Endothelial cell of umbilical vein (primary cell): Measurements from ENCODE around the gene OPRL1. TPM values are rescaled to one million over a fixed set of nuclear protein-coding genes. Genes with fewer than 3 reads are reported as not detected.

Experiments
- BruUV-seq: library from RNA; stranded (reverse); fragments of 400-500 nt; replicated peaks from 2 replicates; lab custom pipeline; 2021; lab: Mats Ljungman, UMichigan
- CTCF ChIA-PET: fragments of 300-600, 350-600 bp; sonication (Branson Sonifier 250); formaldehyde crosslinking; loops from one replicate; lab custom pipeline; 2021; ENCODE audit warnings: antibody characterized with exemption, inconsistent platforms; lab: Charles Lee
- POLR2A ChIA-PET: fragments of 300-600, 350-600 bp; sonication (Branson Sonifier 250); formaldehyde crosslinking; loops from one replicate; lab custom pipeline; 2021; ENCODE audit warnings: antibody characterized with exemption, inconsistent platforms; lab: Charles Lee
- DNase-seq: peaks from one replicate; pipeline ENCODE4 v3.0.0-alpha.2; 2011; ENCODE audit warnings: low read depth, low spot score
- FAIRE-seq: peaks from 2 replicates; lab custom pipeline; 2011; peaks lifted over from hg19 to GRCh38; lab: Jason Lieb, UNC
- H2AFZ ChIP-seq: 2 replicates; pipeline ENCODE4 v1.6.0; 2012; ENCODE audit warnings: low read depth, low read length, control low read depth, inconsistent platforms
- H3K27ac ChIP-seq: 2 replicates; pipeline ENCODE4 v1.5.1; 2011; ENCODE audit warnings: low read depth, mild to moderate bottlenecking, control low read depth, low read length, moderate library complexity; ENCODE audit not compliant: insufficient read depth
- H3K27me3 ChIP-seq, 2 experiments: 2 replicates each; pipeline versions ENCODE4 v1.6.0 to v1.6.1; 2011; ENCODE audit warnings: low read length in 2 of 2, mixed read lengths in 1 of 2; ENCODE audit not compliant: control insufficient read depth in 2 of 2, insufficient read depth in 2 of 2
- H3K36me3 ChIP-seq, 2 experiments: 2 replicates in 1 of 2; 3 replicates in 1 of 2; pipeline ENCODE4 v1.5.1; 2011; ENCODE audit warnings: low read length in 2 of 2, mild to moderate bottlenecking in 1 of 2, moderate library complexity in 1 of 2; ENCODE audit not compliant: control insufficient read depth in 2 of 2, insufficient read depth in 2 of 2; ENCODE audit errors: extremely low read depth in 1 of 2
- H3K4me1 ChIP-seq: 3 replicates; pipeline ENCODE4 v1.5.1; 2011; ENCODE audit warnings: mild to moderate bottlenecking, low read length; ENCODE audit not compliant: control insufficient read depth, insufficient read depth; ENCODE audit errors: extremely low read depth
- H3K4me2 ChIP-seq: 2 replicates; pipeline ENCODE4 v1.6.1; 2011; ENCODE audit warnings: low read length, control low read depth, mixed read lengths; ENCODE audit not compliant: insufficient read depth
- H3K4me3 ChIP-seq, 3 experiments: fragments of 200-600 bp in 1 of 3; sonication (generic), shearing (Covaris generic) in 1 of 3; replicated peaks in 1 of 3; 2 replicates each; pipeline ENCODE4 v1.5.1; 2011 to 2016; ENCODE audit warnings: control low read depth in 3 of 3, low read length in 3 of 3, mild to moderate bottlenecking in 2 of 3, inconsistent platforms in 1 of 3, low read depth in 1 of 3, moderate library complexity in 1 of 3; ENCODE audit not compliant: insufficient read depth in 1 of 3
- H3K79me2 ChIP-seq: 2 replicates; pipeline ENCODE4 v1.6.0; 2012; ENCODE audit warnings: low read length, inconsistent platforms; ENCODE audit not compliant: control insufficient read depth, insufficient read depth
- H3K9ac ChIP-seq: replicated peaks from 2 replicates; pipeline ENCODE3; 2011; ENCODE audit warnings: low read length, control low read depth; ENCODE audit not compliant: insufficient read depth; ENCODE audit errors: extremely low read depth
- H3K9me1 ChIP-seq: replicated peaks from 3 replicates; pipeline ENCODE4 v1.6.0; 2011; ENCODE audit warnings: mild to moderate bottlenecking, low read length; ENCODE audit not compliant: control insufficient read depth, insufficient read depth; ENCODE audit errors: extremely low read depth
- H3K9me3 ChIP-seq: replicated peaks from 2 replicates; pipeline ENCODE4 v1.5.1; 2012; ENCODE audit warnings: low read length, inconsistent platforms; ENCODE audit not compliant: control insufficient read depth, insufficient read depth
- H4K20me1 ChIP-seq: replicated peaks from 2 replicates; pipeline ENCODE3; 2011; ENCODE audit warnings: mild to moderate bottlenecking, low read length; ENCODE audit not compliant: control insufficient read depth, insufficient read depth; ENCODE audit errors: extremely low read depth
- EZH2 ChIP-seq: IDR thresholded peaks from 2 replicates; pipeline ENCODE4 v1.6.1; 2012; ENCODE audit warnings: borderline replicate concordance, low read depth, mild to moderate bottlenecking, moderate library complexity, low read length, inconsistent platforms; ENCODE audit not compliant: severe bottlenecking
- FOS ChIP-seq: IDR thresholded peaks from 2 replicates; pipeline ENCODE4 v1.6.1; 2011; ENCODE audit warnings: mild to moderate bottlenecking, low read length, moderate library complexity, borderline replicate concordance; ENCODE audit not compliant: insufficient read depth
- GATA2 ChIP-seq: IDR thresholded peaks from 2 replicates; pipeline ENCODE4 v1.7.0; 2011; ENCODE audit warnings: low read depth, mild to moderate bottlenecking, moderate library complexity, mixed read lengths, low read length; ENCODE audit not compliant: insufficient read length, insufficient read depth
- JUN ChIP-seq: IDR thresholded peaks from 2 replicates; pipeline ENCODE4 v1.6.1; 2011; ENCODE audit warnings: borderline replicate concordance, low read depth; ENCODE audit not compliant: insufficient read length, insufficient read depth
- MAX ChIP-seq: IDR thresholded peaks from 2 replicates; pipeline ENCODE4 v1.6.1; 2011; ENCODE audit not compliant: insufficient read depth, insufficient read length
- MYC ChIP-seq: IDR thresholded peaks from one replicate; pipeline ENCODE4 v1.6.1; 2011; ENCODE audit warnings: mild to moderate bottlenecking, low read depth, low read length
- POLR2A ChIP-seq: IDR thresholded peaks from 2 replicates; pipeline ENCODE4 v1.6.1; 2012; ENCODE audit warnings: low read depth, mild to moderate bottlenecking, control low read depth, low read length
- POLR2AphosphoS5 ChIP-seq: IDR thresholded peaks from 2 replicates; pipeline ENCODE4 v1.6.1; 2012; ENCODE audit warnings: low read depth, mild to moderate bottlenecking, control low read depth, low read length, moderate library complexity; ENCODE audit not compliant: insufficient read depth
- dilution Hi-C: fragments of 300-500 bp; cut with MboI; formaldehyde crosslinking; loops from one replicate; pipeline ENCODE4 v1.15.0; 2019; ENCODE audit warnings: low sequenced_read_pairs; ENCODE audit not compliant: extremely low pct_ligation_motif_present
- intact Hi-C: fragments of 100-400 bp; cut with micrococcal nuclease; formaldehyde crosslinking; loops from one replicate; pipeline ENCODE4 v1.10.0; 2022
- polyA plus RNA-seq, 4 experiments: library from polyadenylated mRNA; depleted of rRNA in 3 of 4; stranded (reverse) in 3 of 4; unstranded in 1 of 4; fragments of >200 nt; gene quantifications; 2 replicates each; pipeline versions ENCODE4 v1.2.1 to v1.2.3, GENCODE V29; 2011 to 2012; ENCODE audit warnings: missing spikeins in 1 of 4
- total RNA-seq: library from RNA; stranded (reverse); gene quantifications from 2 replicates; pipeline ENCODE4 v1.2.3, GENCODE V29; 2021
- TF ChIP-seq, protein P1 (sequence below), 2 donors: IDR thresholded peaks; 1 replicate in 1 of 2; 2 replicates in 1 of 2; pipeline ENCODE4 v1.5.1; 2011; ENCODE audit warnings: low read length in 2 of 2, mild to moderate bottlenecking in 2 of 2, moderate library complexity in 2 of 2, control low read depth in 1 of 2, inconsistent platforms in 1 of 2, low read depth in 1 of 2; ENCODE audit not compliant: insufficient read depth in 1 of 2; ENCODE audit errors: extremely low read depth in 1 of 2

The OPRL1 gene
- total and polyA plus RNA-seq, 2 donors (not counting 3 experiments of a cell fraction or from before 2014, with no cell fraction given), result 1.9 to 2.0 TPM

GRCh38 chr20:64119681-64120341 lies 39.9 kb downstream of the OPRL1 start:
- dilution Hi-C loops (no loop called here), intact Hi-C loops (loop anchor here (1.0 to 10.0 kb wide), 7 partner anchors 18 to 624 kb away; partner anchors contain the start of genes PRPF6 and TCEA2)
- Histone ChIP-seq H3K79me2 (no peaks in the 10 kb centered on the region), H3K27me3 (peaks cover 9 to 10% of the 10 kb centered on the region in 2 experiments), H3K27ac (no peak overlapping the region), H3K4me3 (no peak overlapping the region), H3K9ac (no peak overlapping the region), H3K9me3 (no peaks in the 10 kb centered on the region), H3K9me1 (no peaks in the 10 kb centered on the region), H4K20me1 (no peaks in the 10 kb centered on the region), H3K4me1 (no peaks in the 10 kb centered on the region), H2AFZ (peak overlapping the region; percentile 41), H3K36me3 (no peaks in the 10 kb centered on the region), H3K4me2 (peak overlapping the region; percentile 51)
- TF ChIP-seq, protein P1, sequence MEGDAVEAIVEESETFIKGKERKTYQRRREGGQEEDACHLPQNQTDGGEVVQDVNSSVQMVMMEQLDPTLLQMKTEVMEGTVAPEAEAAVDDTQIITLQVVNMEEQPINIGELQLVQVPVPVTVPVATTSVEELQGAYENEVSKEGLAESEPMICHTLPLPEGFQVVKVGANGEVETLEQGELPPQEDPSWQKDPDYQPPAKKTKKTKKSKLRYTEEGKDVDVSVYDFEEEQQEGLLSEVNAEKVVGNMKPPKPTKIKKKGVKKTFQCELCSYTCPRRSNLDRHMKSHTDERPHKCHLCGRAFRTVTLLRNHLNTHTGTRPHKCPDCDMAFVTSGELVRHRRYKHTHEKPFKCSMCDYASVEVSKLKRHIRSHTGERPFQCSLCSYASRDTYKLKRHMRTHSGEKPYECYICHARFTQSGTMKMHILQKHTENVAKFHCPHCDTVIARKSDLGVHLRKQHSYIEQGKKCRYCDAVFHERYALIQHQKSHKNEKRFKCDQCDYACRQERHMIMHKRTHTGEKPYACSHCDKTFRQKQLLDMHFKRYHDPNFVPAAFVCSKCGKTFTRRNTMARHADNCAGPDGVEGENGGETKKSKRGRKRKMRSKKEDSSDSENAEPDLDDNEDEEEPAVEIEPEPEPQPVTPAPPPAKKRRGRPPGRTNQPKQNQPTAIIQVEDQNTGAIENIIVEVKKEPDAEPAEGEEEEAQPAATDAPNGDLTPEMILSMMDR (IDR thresholded peaks at IDR 0.05; ENCODE audit: extremely low read depth in 1 of 2, insufficient read depth in 1 of 2, low read depth in 1 of 2, low read length in 2 of 2), result no peak
- TF ChIP-seq GATA2 (no peak), FOS (no peak), JUN (no peak), EZH2 (no peak), POLR2A (no peak), MAX (no peak), MYC (no peak), POLR2AphosphoS5 (no peak)
- DNase-seq (peak; percentile 8), FAIRE-seq (no peak)
- ChIA-PET CTCF (interaction anchor here (0.8 to 8.0 kb wide), 9 partner anchors 18 to 810 kb away, joined by 3 to 66 read pairs (median 5); partner anchors contain the start of genes LKAAEAR1, PRPF6 and SAMD10), POLR2A (interaction anchor here (0.7 kb wide), 1 partner anchor 265 kb away, joined by 4 read pairs; no protein-coding TSS in a partner anchor)
- no TSS peak for BruUV-seq
